Kidney (tissue), 14 donors: ENCODE measurements around the gene ARGLU1. TPM values are rescaled to one million over a fixed set of nuclear protein-coding genes. Genes with fewer than 3 reads are reported as not detected.

Experiments used
- DNase-seq, 5 donors: peaks; one replicate each; pipeline ENCODE4 v3.0.0-alpha.2; 2013 to 2020
- FAIRE-seq: peaks from 2 replicates; lab custom pipeline; 2012; peaks lifted over from hg19 to GRCh38; lab: Jason Lieb, UNC
- H3K27ac ChIP-seq, 2 donors: one replicate each; pipeline ENCODE4 v1.7.0; 2013; ENCODE audit warnings: low read depth in 2 of 2, low read length in 2 of 2, inconsistent platforms in 1 of 2
- H3K27me3 ChIP-seq: one replicate; pipeline ENCODE4 v1.7.1; 2013; ENCODE audit warnings: low read length, inconsistent platforms; ENCODE audit not compliant: control insufficient read depth, insufficient read depth
- H3K36me3 ChIP-seq, 3 donors: one replicate each; pipeline versions ENCODE4 v1.7.0 to v1.7.1; 2013; ENCODE audit warnings: low read length in 3 of 3, control low read depth in 1 of 3, inconsistent platforms in 1 of 3; ENCODE audit not compliant: insufficient read depth in 3 of 3, control insufficient read depth in 2 of 3
- H3K4me1 ChIP-seq, 3 donors: one replicate each; pipeline versions ENCODE4 v1.7.0 to v1.7.1; 2013; ENCODE audit warnings: low read length in 3 of 3, inconsistent platforms in 1 of 3, low read depth in 1 of 3; ENCODE audit not compliant: control insufficient read depth in 2 of 3, insufficient read depth in 2 of 3
- H3K4me3 ChIP-seq, 3 donors: one replicate each; pipeline versions ENCODE4 v1.7.0 to v1.8.1; 2013; ENCODE audit warnings: low read length in 3 of 3, control low read depth in 1 of 3, inconsistent platforms in 1 of 3
- H3K9ac ChIP-seq, 3 donors: one replicate each; pipeline versions ENCODE4 v1.7.0 to v1.7.1; 2013; ENCODE audit warnings: low read length in 3 of 3, control low read depth in 1 of 3, inconsistent platforms in 1 of 3
- H3K9me3 ChIP-seq, 3 donors: one replicate each; pipeline versions ENCODE4 v1.7.0 to v1.7.1; 2013; ENCODE audit warnings: low read length in 3 of 3, control low read depth in 1 of 3, inconsistent platforms in 1 of 3; ENCODE audit not compliant: control insufficient read depth in 2 of 3, insufficient read depth in 1 of 3
- CTCF ChIP-seq: IDR thresholded peaks from 3 replicates; pipeline ENCODE4 v1.5.1; 2012; ENCODE audit warnings: mild to moderate bottlenecking, moderate library complexity, borderline replicate concordance; ENCODE audit not compliant: insufficient read depth; ENCODE audit errors: extremely low read depth
- intact Hi-C: fragments of 100-400 bp; cut with DNase I; formaldehyde crosslinking; loops from one replicate; pipeline ENCODE4 v1.11.1; 2022
- polyA plus RNA-seq: library from polyadenylated mRNA; stranded (reverse); fragments of 350-450 nt; fragmentation: Illumina TruSeq; extraction: RNeasy Lipid Tissue Mini Kit (QIAGEN cat#74804); gene quantifications from one replicate; pipeline ENCODE4 v1.2.3, GENCODE V29; 2014; ENCODE audit warnings: low read depth, low replicate concordance; ENCODE audit not compliant: insufficient read depth
- total RNA-seq: library from RNA; stranded (reverse); fragmentation: NEBNext Ultra II Directional; extraction: Animal tissue kit (Norgen Biotek cat#: 25700); gene quantifications from one replicate; pipeline ENCODE4 v1.2.1, GENCODE V29; 2021
- donor health status: control.
- donor health status: control.
- donor health status: control.
- donor health status: control.
- donor health status: control.
- donor health status: DM: yes; HTN: yes; CAD: no.
- donor health status: Normal renal cell carcinoma (clear cell type).

Gene ARGLU1
- total and polyA plus RNA-seq, 2 donors from 2014 or later = 39.0 to 86.7 TPM

DNA sequence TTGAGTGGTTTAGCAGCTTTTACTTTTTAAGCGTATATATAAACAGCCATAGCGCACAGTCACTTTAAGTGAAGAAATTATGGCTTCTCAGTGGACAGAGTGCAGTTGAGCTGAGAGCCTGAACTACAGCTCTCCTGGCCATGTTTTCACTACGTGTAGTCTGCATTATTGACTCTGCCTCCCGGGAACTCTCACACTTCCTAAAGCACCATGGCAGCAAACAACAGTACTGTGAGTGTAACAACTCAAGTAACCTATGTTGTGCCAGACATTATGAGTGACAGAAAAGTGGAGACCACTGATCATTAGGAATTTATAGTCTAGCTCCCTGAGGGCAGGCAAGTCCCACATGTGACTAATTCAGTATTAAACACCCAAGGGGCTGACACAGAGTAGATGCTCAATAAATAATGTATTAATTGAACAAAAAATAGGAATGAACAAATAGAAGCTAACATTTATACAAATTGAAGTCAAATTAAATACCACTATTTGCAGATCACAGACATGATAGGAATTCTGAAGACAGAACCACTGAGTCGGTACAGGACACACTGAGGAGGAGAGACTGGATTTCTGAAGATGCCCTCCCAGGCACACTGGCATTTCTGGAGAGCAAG, 52.2 kb downstream of the ARGLU1 start:
- Histone ChIP-seq H3K27ac (no peak overlapping the region), H3K9ac (no peak overlapping the region), H3K9me3 (no peaks in the 10 kb centered on the region), H3K4me3 (no peak overlapping the region), H3K4me1 (peaks cover 0 to 3% (median 2%) of the 10 kb centered on the region in 3 donors), H3K36me3 (no peaks in the 10 kb centered on the region), H3K27me3 (no peaks in the 10 kb centered on the region)
- TF ChIP-seq CTCF = no peak
- intact Hi-C loops = no loop called here
- DNase-seq = peak in 1 of 5 donors; percentile 57
- no peak for FAIRE-seq

DNA sequence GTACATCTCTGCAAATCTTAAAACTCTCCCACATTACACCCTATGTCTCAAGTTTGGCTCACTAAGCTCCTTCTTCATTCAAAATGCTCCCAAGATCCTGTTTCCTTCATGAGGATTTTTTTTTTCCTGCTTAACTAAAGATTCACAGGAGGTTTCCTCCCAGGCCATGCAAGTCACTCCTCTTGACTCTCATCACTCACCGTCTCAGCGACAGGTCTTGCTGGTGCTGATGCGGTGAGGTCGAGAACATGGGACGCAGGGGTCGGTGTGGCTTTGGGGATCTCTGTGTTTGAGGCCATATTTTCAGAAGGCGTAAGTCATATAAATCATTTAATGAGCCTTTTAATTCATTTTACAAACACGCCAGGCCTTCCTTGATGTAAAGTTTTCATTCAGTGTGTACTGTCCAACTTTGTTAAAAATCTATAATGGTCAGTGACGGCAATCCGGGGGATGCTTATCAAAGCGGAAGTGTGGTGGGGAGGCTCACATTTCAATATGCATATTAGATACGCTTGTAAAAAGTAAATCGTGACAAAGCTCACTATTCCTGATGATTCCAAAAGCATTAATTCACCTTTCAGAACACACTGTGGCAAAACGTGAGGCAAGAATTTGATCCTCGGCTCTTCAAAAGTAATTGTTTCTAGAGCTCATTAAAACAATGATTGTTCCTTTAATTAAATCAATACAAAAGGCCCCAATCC, 52.9 kb downstream of the ARGLU1 start:
- intact Hi-C loops = no loop called here
- peaks cover 0 to 3% (median 0%) of the 10 kb centered on the region in 3 donors for H3K4me1 ChIP-seq
- no peaks in the 10 kb centered on the region for H3K9me3 ChIP-seq
- H3K4me3 ChIP-seq = no peak overlapping the region
- FAIRE-seq (no peak), DNase-seq (no peak)
- peaks cover 0 to 2% (median 0%) of the 10 kb centered on the region in 3 donors for H3K36me3 ChIP-seq
- TF ChIP-seq CTCF = no peak
- H3K9ac ChIP-seq = no peak overlapping the region
- H3K27me3 ChIP-seq = no peaks in the 10 kb centered on the region
- H3K27ac ChIP-seq = peak overlapping the region in 1 of 2 donors; percentile 7

- intact Hi-C loops = no loop called here
- Histone ChIP-seq H3K9me3 (no peaks in the 10 kb centered on the region), H3K4me3 (no peak overlapping the region), H3K9ac (no peak overlapping the region), H3K27ac (no peak overlapping the region), H3K36me3 (peaks cover 0 to 2% (median 0%) of the 10 kb centered on the region in 3 donors), H3K27me3 (no peaks in the 10 kb centered on the region), H3K4me1 (no peaks in the 10 kb centered on the region)
- no peak for TF ChIP-seq CTCF
- FAIRE-seq (no peak), DNase-seq (no peak)
Measured at GRCh38 chr13:106513025-106513983, 54.6 kb downstream of the ARGLU1 start.
